Fibroblast of upper back skin (primary cell): ENCODE results near the gene BRMS1.

ENCODE experiments used
- DNase-seq: peaks from one replicate; pipeline ENCODE4 v3.0.0-alpha.2; 2013

Gene BRMS1

DNA sequence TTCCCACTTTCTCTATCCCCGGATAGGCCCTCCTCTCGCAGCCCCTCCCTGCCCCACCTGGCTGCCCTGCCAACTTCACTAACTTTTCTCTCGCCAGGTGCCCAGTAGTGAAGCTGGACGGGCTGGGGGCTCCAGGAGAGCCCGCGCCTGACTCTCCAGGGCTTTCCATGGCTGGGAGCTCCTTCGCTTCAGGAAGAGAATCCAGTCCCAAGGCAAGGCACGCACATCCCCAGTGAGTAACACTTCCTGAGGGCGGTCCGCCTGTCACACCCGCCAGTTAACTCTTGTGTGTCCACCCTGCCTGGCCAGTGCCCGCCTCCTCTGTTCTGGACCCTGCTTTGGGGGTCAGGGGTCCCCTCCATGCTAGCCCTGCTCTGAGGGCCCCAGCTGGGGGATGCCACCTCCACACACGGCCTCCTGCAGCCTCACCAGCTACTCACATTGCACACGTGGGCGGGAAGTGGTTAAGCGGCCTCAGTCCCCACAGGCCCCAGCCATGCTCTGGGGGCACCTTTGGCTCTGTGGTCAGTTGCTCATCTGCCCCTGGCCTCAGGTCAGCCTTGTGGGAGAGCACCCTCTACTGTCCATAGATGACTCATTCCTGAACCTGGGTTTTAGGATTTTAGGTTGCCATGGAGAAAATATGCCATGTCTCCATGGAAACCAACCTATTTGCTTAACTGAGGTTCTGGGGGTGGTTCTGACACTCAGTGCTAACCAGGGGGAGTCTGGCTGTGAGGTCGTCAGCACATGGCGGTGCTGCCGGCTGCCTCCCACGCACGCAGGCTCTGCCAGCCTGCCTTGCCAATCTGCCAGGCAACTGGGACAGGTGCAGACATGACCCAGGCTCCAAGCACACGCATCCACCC is 8.4 kb downstream of the BRMS1 start, which contains the start of gene RIN1:
TSS of gene RIN1 (minus strand) at position 201 of the 869 bp plus-strand sequence. CDS start at position 169, 32 bp downstream.
- peak; percentile 91 for DNase-seq

DNA sequence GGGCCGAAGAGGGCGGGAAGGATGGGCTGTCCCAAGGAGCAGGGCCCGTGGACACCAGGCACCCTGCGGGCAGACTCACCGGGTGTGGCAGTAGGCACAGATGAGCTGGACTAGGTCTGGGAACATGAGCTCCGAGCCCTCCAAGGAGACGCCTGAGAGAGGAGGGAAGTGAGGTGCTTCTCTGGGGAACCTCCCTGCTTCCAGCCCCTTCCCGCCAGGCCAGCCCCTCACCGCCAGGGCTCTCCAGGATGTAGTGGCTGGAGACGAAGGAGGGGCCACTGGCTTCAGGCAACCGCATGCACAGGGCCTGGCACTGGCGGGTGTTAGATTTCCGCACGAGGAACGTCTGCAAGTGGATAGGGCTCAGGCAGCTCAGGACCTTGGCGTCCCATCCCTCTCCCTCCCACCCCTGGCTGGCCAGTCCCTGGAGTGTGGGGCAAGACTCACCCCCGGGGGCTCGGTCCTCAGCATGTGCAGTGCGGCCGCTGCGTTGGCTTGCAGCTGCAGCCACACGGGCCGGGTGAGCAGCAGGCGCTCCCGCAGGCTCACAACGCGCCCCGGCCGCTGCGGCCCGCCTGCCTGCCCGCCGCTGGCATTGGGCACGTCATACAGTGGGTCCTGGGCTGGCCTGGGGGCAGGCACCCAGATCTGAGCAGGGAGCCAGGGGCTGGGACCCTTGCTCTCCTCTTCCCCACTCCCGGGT is 9.2 kb downstream of the BRMS1 start:
- peak; percentile 54 for DNase-seq

DNA sequence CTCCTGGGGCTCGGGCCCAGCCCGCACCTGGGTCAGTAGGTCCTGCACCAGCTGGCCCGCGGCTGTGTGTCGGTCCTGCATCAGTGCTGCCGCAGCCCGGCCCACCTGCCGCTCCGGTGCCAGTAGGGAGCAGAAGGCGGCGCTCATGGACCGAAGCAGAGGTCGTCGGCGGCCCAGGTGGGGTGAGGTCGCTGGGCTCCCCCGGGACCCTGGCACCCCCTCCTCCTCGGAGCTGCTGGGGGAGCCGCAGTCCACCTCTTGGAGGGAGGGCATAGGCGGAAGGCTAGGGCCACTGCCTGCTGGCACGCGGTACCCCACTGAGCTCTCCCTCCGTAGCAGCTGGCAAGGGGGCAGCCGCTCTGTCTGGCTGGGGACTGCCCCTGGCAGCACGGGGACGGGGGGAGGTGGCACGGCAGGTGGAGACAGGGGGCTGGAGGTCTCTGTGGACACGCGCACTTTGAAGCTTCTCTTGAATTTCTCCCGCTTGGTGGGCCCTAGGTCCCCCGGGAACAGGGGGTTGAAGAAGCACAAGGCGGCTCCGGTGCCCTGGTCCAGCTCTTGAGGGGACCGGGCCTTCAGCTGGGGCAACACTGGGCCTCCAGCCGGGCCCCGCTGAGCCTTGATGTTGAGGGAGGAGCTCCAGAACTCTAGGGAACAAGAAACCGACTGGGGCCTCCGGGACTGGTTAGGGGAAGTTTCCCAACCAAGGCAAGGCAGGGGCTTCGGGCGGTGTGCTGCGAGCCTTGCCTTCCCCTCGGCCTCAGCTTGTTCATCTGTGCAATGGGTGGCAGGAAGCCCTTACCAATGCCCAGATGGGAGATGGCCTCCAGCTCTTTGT is 10.1 kb downstream of the BRMS1 start:
- no peak for DNase-seq

DNA sequence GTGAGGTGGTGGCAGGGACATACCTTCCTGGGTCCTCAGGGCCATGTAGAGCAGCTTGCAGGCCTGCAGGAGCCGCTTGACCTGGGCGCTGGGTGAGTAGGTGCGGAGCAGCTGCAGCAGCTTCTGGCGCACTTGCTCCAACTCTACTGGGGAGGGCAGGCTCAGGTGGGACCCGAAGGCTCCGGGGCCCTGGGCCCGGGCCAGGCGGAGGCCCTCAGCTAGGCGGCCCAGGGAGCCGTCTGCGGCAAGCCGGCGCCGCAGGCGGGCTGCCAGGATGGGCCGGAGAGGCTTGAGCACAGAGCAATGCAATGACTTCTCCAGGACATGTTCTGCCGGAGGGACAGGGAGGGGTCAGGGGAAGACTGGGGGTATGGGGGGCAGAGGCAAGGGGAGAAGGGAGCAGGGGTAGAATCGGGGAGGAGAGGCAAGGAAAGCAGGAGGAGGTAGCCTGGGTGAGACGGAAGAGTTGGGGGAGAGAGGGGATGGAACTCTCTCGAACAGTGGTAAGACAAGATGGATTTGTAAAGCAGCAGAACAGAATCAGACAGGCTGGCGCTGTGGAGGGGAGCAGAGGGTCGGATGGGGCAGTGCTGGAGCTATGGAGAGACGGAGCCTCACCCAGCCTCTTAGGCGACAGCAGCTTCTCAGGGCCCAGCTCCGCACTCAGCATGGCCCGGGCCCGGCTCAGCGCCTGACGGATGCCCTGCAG is 10.9 kb downstream of the BRMS1 start:
- no peak for DNase-seq

DNA sequence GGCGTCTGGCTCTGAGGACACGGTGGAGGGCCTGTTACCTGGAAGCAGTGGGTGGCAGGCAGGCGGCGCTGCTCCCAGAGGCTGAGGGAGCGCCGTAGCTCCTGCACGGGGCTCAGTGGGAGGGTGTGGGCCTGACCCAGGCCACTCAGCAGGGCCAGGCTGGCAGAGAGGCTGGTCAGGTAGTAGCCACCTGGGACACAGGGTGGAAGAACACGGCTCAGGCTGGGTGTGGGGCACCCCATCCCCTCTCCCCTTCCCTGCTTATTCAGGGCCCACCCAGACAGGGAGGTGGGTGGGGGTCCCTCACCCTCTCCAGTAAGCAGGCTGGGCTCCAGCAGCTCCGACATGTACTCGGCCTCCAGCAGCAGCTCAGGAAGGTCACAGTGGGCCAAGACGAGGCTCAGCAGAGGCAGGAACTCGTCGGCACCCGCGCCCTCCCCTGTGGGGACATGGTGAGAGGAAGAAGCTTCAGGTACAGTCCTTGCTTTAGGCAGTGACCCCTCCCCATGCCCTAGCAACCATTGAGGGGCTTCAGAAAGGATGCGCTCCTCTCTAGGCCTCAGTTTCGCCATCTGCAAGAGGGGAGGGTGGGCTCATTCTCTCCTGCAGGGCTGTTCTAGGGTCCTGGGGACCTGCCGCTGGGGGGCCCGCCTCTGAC is 11.6 kb downstream of the BRMS1 start:
- no peak for DNase-seq

DNA sequence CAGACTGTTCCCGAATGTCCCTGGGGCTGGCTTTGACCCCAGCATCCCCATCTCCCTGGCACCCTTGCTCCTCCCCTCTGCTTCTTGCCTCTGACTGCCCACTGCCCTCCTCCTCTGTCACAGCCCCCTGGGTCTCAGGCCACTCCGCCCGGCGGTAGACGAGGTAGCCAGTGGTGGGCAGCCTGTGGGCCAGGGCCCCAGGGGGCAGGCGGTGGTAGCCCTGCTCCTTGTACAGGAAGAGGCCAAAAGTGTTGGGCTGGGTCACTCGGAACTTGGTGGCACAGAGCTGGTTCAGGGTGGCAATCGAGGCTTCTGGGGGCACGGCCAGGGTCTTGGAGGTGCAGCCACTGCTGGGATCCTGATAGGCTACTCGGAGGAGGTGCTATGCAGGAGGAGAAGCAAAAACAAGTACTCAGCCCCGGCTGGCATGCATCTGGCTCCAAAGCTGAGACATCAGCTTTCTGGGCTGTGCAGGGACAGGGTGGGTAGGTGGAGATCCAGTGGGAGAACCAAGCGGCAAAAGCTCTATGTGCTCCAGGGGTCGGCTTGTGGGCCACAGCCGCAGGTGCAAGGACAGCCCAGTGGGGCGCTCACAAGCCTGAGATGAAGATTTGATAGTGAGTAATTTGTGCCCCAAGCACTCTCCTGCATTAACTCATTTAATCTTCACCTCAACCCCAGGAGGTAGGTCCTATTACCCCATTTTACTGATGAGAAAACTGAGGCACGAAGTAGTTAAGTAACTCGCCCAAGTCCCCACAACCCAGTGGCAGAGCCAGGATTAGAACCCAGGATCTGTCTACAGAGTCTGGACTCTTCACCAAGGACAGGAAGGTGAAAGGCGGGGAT is 12.3 kb downstream of the BRMS1 start:
- no peak for DNase-seq

DNA sequence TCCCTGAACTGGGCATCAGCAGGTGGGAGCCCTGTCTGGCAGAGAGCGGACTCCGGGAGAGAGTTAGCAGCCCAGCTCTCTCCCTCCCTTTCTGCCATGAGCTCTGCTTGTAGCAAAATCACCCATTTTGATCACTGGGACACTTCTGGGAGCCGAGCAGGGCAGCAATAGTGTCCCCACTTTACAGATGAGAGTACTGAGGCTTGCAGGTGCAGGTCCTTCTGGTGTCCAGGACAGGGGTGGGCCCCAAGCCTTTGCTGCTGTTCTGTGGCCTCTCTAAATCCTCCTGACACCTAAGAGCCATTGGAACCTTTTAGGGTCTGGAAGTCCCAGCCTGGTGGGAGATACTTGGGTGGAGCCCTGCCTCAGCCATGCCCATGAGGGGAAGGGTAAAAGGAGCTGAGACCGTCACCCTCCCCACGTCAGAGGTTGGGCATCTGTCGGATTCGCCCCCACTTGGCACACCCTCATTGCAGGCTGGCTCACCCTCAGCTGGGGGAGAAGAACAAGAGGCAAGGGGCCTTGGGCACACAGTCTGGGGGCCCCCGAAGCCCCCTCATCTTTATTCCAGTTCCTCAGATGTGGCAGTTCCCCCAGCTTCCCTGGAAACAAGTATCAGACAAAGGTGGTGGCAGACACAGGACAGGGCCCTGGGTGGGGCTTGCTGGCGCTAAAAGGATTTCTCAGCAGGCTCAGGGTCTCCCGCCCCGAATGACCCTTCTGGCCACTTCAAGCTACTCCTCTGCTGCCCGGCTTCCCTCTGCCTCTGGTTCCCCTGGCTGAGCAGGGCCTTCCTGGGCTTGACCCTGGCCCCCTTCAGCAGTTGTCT is 13.1 kb downstream of the BRMS1 start:
- DNase-seq, result no peak

DNA sequence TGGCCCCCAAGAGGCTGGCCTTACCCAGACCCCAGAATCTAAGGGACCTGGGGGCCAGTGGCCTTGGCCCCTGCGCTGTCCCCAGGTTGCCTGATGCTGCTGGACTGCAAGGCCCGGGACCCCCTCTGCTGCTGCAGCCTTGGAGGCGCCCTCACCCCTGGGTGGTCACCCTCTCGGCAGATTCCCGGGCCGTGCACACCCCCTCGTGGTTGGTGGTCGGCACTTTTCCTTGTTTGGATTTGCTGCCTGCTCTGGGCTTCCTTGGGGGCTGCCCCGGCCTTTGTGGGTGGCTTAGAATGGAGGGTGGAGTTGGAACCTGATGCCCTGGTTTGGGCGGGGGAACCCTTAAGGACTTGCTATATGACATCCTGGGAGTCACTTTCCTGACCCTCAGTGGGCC is 14.0 kb downstream of the BRMS1 start:
- DNase-seq, result no peak

DNA sequence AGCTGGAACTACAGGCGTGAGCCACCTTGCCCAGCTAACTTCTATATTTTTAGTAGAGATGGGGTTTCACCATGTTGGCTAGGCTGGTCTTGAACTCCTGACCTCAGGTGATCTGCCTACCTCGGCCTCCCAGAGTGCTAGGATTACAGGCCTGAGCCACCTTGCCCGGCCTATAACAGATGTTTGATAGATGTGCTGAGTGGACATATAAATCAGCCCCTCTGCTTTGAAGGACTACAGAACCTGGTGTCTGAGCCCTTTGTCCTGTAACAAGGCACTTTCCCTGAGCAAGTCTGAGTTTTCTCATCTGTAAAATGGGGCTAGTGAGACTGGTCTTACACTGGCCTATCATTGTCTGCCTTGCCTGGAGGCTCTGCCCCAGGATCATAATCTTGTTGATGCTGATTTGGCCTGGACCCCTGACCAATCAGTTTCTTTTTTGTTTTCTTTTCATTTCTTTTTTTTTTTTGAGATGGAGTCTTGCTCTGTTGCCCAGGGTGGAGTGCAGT is 15.7 kb downstream of the BRMS1 start:
- no peak for DNase-seq

DNA sequence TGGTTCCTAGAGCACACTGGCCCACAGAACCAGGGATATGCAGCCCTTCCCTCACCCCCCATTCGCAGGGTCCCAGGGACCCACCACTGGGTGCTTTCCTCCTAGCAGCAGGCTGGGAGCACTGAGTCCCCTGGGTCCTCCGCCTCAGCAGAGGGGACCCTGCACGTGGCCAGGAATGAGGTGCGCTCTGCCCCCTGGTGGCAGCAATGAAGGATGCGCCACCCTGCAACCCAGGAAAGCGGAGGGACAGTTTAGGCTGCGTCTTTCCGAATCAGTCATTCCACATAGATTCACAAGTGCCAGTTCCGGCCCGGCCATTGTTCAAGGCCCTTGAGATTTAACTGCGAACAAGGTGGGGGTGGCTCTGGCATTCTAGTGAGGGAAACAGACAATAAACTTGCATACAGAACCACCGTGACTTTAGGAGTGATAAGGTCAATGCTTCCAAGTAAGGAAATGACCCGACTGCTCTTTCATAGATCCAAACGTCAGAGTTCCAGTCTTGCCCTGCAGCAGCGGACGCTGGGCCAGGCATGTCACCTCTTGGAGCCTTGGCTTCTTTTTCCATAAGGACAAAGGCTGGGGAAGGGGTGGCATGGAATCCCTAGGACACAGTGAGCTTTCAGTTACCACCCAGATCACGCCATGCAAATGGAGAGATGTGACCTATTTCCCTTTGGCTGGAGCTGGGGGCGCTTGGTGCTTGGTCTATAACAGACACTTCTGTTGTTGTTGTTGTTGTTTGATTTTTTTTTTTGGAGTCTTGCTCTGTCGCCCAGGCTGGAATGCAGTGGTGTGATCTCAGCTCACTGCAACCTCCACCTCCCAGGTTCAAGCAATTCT is 16.4 kb downstream of the BRMS1 start:
- peak; percentile 73 for DNase-seq

DNA sequence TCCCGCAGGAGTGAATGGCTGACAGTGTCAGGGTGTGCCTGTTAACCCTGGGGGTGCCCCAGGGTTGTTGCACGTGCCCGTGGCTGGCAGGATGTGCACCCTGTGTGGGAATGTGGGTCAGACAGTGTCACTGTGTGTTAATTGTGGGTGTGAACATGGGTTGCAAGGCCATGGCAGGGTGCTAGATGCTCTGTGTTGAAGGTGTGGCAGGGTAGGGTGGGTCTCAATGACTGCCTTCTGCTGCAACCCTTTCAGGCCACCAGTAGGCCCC is 16.9 kb downstream of the BRMS1 start:
- DNase-seq, result no peak

DNA sequence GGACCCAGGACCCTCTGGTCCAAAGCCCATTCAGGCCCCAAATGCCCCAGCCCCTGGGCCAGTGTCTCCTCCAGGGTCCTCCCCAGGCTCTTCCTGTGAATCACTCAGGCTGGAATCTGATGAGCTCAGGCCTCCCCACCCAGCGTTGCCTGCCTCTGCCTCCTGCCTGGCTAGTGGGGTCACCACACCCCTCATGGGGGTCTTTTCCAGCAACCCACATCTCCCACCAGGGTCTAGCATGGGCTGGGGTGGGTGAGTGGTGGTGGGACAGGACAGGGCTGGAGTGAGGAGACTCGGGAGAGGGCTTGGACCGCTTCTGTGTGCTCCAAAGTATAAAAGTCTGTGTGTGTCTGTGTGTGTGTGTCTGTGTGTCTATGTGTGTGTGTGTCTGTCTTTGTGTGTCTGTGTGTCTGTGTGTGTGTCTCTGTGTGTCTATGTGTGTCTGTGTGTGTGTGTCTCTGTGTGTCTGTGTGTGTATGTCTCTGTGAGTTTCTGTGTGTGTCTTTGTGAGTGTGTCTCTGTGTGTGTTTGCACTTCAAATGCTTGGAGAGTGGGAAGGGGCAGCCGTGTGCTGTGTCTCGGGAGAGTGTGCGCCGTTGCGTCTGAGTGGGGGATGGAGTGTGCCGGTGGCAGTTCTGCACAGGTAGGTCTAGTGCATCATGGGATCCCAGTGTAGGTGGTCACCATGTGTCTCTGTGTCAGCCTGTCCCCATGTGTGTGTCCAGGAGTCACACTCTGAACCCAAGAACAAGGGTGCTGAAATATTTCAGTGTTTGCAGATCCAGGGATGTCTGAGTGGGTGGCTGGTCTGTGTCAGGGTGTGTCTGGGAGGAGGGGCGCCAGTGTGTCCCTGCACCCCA is 17.5 kb downstream of the BRMS1 start:
- peak; percentile 77 for DNase-seq

DNA sequence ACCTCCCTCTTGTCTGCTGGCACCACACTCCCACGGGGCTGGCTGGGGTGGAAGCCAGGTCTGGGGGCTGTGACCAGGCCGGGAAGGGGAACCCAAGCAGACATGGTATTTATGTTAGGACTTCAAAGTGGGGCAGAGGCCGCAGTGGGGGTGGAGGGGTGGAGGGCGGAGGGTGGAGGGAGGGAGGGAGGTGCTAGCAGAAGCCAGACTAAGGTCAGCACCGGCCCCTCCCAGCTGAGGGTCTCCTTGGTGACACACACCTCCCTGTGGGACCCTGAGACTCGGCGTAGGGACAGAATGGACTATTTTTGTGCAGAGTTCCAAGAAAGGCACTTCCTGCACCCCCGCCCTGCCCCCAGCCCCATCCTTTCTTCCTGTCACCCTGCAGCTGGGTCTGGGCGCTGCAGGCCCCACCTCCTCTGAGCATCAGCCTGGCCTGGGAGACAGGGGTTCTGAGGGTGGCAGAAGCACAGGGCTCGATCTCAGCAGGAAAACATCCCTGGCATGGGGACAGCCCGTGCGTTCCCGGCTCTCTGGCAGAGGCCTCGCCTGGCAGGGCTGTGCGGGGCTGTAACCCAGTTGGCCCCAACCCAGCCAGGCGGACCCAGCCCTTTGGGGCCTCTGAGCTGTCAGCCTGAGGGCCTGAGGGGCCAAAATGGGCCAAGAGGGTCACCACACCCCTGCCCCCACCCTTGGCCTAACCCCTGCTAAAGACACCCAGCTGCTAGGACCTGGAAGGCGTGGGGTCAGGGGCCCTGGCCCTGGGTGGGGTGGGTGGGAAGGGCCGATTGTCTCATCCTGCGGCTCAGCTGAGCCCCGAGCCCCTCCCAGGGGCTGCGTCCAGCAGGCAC is 18.4 kb downstream of the BRMS1 start:
- peak; percentile 56 for DNase-seq

DNA sequence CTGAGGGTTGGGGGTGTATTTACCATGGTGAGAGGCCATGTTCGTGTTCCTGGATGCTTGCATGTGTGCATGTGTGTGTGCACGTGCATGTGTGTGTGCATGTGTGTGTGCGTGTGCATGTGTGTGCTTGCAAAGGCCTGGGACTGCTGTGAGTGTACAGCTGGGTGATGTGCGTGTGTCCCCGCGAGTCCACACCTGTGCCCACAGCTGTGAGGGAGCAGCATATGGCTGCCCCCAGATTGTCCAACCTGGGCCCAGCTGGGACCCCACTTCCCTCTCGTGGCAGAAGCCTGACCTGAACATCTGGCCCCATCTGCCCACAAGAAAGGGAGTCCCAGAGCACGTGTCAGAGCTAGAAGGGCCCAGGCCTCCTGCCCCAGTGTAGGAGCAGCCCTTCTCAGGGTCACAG is 19.6 kb downstream of the BRMS1 start:
- DNase-seq, result no peak

DNA sequence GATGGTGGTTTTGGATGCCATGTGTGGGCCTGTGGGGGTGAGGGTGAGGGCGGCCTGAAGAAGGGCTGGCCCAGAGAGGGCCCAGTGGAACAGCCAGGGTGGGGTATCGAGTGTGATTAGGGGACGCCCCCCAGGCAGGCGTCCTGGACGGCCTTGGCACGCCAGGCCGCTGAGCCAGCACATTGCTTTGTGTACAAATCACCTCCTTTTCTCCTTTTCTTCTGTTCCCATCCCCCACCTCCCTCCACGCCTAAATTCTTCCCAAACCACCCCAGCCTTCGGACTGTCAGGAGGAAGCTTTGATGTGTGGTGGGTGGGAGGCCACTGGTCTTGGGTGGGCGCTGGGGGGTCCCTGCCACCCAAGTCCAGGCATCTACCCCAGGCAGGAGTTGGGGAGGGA is 20.2 kb downstream of the BRMS1 start:
- DNase-seq, result peak; percentile 80

DNA sequence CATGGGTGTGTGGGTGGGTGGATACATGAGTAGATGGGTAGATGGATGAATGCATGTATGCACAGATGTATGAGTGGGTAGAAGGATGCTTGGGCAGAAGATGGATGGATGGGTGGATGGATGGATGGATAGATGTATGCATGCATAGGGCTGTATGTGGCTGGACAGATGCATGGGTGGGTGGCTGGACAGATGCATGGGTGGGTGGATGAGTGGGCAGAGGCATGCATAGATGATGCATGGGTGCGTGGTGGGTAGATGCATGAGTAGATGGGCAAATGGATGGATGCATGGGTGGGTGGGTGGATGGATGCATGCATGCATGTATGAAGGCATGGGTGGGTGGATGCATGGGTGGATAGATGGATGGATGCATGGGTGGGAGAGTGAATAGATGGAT is 21.2 kb downstream of the BRMS1 start:
- DNase-seq, result no peak

DNA sequence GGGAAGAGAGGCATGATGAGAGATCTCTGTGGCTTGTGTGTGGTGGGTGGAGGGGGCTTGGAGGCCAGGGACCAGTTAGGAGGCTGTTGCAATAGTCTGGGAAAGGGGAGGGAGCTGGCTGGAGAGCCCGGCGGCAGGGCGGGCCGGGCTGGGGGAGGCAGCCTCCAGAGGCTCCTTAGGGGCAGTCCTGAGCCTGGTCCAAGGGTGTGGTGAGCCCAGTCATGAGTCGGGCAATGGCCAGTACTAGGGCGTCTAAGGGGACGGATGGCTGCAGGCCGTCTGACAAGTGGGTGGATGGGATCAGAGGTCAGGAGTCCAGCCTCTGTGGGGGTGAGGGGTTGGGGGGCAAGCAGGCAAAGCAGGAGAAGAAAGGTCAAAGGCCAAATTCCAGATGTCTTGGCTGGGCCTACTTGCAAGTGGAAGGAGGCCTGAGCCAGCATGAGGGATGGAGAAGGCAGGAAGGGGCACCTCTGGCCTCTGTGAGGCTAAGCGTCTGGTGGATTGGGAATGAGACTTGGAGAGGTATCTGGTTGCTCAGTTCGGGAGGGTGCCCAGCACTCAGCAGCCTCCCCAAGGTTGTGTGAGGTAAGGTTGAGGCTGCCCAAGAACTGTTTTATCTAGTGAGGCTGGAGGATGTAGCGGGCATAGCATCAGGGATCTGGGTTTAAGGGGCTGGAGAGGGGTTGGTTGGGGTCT is 22.0 kb downstream of the BRMS1 start:
- peak; percentile 50 for DNase-seq
